Upper lobe of right lung (tissue), 1 donor: Measurements from ENCODE around the gene CLCN7. TPM values are rescaled to one million over a fixed set of nuclear protein-coding genes. Genes with fewer than 3 reads are reported as not detected.

Source experiments
- ATAC-seq: fragments of 200-7000 bp; cut with Tn5 transposase; one replicate; pipeline ENCODE4 v1.9.1; 2020; ENCODE audit warnings: mild to moderate bottlenecking, moderate library complexity
- DNase-seq: peaks from one replicate; pipeline ENCODE4 v3.0.0-alpha.2; 2020
- H3K27ac ChIP-seq: fragments of 200-600 bp; one replicate; pipeline ENCODE4 v1.8.0; 2022
- H3K27me3 ChIP-seq: fragments of 200-600 bp; one replicate; pipeline ENCODE4 v1.8.0; 2022; ENCODE audit warnings: mild to moderate bottlenecking
- H3K36me3 ChIP-seq: fragments of 200-600 bp; one replicate; pipeline ENCODE4 v1.8.0; 2022
- H3K4me1 ChIP-seq: fragments of 200-600 bp; one replicate; pipeline ENCODE4 v1.8.0; 2022
- H3K4me3 ChIP-seq: fragments of 200-600 bp; one replicate; pipeline ENCODE4 v1.8.0; 2022; ENCODE audit warnings: mild to moderate bottlenecking
- H3K9me3 ChIP-seq: fragments of 200-600 bp; one replicate; pipeline ENCODE4 v1.8.0; 2022
- intact Hi-C: fragments of 100-400 bp; cut with DNase I; formaldehyde crosslinking; loops from one replicate; pipeline ENCODE4 v1.11.0; 2022
- total RNA-seq: library from RNA; stranded (reverse); fragmentation: NEBNext Ultra II Directional; extraction: Animal tissue kit (Norgen Biotek cat#: 25700); gene quantifications from one replicate; pipeline ENCODE4 v1.2.1, GENCODE V29; 2021
- TF ChIP-seq, protein P1 (sequence below): fragments of 200-600 bp; IDR thresholded peaks from one replicate; pipeline ENCODE4 v1.8.0; 2022; ENCODE audit warnings: antibody characterized with exemption
- donor health status: DM: no; HTN: yes; CAD: no; lungs with severe emphysema.

CLCN7 gene
- total RNA-seq, 1 donor from 2014 or later: 138 TPM

DNA sequence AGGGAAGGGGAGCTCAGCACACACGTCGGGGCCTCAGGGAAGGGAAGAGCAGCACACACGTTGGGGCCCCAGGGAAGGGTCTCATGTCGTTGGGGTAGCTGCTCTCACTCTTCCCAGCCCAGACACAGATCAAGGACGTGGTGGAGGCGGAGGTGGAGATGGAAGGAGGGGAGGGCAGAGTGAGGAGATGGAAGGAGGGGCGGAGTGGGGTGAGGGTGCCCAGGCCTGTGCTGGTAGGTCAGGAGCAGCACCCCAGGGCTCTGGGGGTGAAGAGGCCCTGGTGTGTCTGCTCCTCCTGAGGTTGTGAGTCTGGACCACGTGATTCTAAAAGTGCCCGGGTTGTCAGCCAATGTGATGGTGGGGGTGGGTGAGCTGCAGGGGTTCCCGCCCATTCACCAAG, 14.9 kb downstream of the CLCN7 start:
- no peaks in the 10 kb centered on the region for H3K27me3 ChIP-seq
- no peak overlapping the region for H3K4me3 ChIP-seq
- no peaks in the 10 kb centered on the region for H3K4me1 ChIP-seq
- H3K27ac ChIP-seq: no peak overlapping the region
- DNase-seq (no peak), ATAC-seq (no peak)
- no peaks in the 10 kb centered on the region for H3K9me3 ChIP-seq
- H3K36me3 ChIP-seq: peaks cover 76% of the 10 kb centered on the region
- TF ChIP-seq, protein P1, sequence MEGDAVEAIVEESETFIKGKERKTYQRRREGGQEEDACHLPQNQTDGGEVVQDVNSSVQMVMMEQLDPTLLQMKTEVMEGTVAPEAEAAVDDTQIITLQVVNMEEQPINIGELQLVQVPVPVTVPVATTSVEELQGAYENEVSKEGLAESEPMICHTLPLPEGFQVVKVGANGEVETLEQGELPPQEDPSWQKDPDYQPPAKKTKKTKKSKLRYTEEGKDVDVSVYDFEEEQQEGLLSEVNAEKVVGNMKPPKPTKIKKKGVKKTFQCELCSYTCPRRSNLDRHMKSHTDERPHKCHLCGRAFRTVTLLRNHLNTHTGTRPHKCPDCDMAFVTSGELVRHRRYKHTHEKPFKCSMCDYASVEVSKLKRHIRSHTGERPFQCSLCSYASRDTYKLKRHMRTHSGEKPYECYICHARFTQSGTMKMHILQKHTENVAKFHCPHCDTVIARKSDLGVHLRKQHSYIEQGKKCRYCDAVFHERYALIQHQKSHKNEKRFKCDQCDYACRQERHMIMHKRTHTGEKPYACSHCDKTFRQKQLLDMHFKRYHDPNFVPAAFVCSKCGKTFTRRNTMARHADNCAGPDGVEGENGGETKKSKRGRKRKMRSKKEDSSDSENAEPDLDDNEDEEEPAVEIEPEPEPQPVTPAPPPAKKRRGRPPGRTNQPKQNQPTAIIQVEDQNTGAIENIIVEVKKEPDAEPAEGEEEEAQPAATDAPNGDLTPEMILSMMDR: no peak
- intact Hi-C loops: no loop called here

DNA sequence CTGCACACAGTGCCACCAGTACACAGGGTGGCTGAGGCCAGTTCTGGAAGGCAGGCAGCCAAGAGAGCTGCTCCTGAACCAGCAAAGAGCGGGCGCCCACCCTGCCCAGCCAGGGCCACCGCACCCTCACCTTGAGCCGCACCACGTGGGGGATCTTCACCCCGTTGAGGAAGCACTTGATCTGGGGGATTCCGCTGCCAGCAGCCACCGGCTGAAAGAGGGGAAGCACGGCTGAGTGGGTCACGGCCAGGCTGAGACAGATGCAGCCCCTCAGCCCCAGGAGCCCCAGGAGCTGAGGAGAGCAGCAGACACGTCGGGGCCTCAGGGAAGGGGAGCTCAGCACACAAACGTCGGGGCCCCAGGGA, 15.9 kb downstream of the CLCN7 start:
- ATAC-seq (no peak), DNase-seq (no peak)
- Histone ChIP-seq H3K4me3 (no peak overlapping the region), H3K27me3 (no peaks in the 10 kb centered on the region), H3K27ac (no peak overlapping the region), H3K36me3 (peaks cover 76% of the 10 kb centered on the region), H3K4me1 (no peaks in the 10 kb centered on the region), H3K9me3 (no peaks in the 10 kb centered on the region)
- TF ChIP-seq, protein P1: no peak
- intact Hi-C loops: no loop called here

DNA sequence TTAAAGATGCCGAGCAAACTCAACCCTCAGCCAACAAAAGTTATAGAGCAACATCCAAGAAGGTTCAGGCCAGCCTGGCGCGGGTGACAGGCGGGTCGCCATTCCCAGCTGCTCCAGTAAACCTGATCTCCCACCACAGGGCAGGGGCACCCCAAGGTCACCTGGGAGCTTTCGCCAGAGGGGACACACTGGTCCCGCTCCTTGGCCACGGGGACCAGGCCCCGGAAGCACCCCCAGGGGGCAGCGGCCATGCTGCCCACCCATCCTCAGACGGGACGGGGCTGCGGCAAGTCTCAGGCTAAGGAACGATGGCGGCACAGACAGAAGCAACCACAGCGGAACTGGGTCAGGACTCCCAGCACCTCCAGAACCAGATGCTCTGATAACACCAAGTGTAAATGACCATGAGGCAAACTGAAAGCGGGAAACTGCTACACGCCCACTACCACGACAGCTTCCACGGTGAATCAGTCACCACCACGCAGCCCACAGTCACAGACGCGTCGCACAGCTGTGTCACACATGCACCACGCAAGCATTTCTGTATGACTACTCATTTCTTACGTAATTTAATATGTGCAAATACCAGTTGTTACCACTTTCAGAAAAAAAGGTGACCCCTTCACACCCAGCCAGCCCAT, 16.4 kb downstream of the CLCN7 start:
- TF ChIP-seq, protein P1: no peak
- DNase-seq: no peak
- H3K4me1 ChIP-seq: no peaks in the 10 kb centered on the region
- H3K27me3 ChIP-seq: no peaks in the 10 kb centered on the region
- H3K4me3 ChIP-seq: no peak overlapping the region
- no peak for ATAC-seq
- H3K36me3 ChIP-seq: peaks cover 78% of the 10 kb centered on the region
- intact Hi-C loops: no loop called here
- H3K9me3 ChIP-seq: no peaks in the 10 kb centered on the region
- H3K27ac ChIP-seq: no peak overlapping the region

DNA sequence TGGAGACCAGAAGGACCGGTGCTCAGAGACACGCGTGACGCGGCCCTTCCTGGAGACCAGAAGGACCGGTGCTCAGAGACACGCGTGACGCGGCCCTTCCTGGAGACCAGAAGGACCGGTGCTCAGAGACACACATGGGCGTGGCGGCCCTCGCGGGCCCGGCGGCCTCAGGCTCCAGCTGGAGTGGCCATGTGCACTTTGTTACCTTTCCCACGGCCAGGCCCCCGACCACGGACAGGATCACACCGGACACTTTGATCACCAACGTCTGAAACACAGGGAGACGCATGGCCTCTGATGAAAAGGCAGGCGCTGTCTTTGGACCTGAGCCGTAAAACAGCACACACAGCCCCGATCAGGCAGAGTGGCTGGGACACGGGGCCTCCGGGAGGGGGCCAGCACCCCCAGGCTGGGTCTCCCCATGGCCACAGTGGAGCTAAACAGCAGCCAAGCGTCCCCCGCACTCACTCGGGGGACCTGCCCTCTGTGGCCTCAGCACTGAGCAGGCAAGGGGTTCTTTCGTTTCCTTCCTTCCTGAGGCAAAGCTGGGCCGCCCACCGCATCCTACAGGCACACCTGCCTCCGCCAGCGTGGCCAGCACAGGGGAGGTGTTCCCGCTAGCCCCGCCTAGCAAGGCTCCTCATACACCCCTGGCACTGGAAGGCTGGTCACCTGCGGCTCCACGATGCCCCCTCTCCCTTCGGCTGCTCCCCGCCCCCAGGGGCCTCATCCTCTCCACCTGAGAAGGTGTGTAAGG, 17.2 kb downstream of the CLCN7 start:
- Histone ChIP-seq H3K27ac (no peak overlapping the region), H3K4me3 (no peak overlapping the region), H3K9me3 (no peaks in the 10 kb centered on the region), H3K4me1 (no peaks in the 10 kb centered on the region), H3K36me3 (peaks cover 79% of the 10 kb centered on the region), H3K27me3 (no peaks in the 10 kb centered on the region)
- intact Hi-C loops: no loop called here
- TF ChIP-seq, protein P1: no peak
- no peak for ATAC-seq
- DNase-seq: no peak

DNA sequence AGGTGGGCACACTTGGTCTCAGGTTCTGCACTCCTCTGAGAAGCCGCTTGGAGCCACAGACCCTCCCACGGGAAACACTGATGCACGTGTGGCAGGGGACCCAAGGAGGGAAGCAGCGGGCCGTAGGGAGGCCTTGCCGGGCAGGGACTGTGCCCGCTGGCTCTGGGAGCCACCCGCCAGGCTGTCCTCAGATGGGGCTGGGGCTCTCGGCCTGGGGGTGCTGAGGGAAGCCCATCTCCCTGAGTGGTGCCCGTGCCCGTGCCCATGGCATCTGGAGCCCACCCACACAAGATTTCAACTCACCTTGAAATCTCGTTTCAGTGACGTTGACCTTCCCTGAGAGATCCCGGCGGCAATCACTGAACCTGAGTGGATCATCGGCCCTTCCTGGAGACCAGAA, 17.9 kb downstream of the CLCN7 start:
- TF ChIP-seq, protein P1: no peak
- no peak for ATAC-seq
- Histone ChIP-seq H3K9me3 (no peaks in the 10 kb centered on the region), H3K27me3 (no peaks in the 10 kb centered on the region), H3K4me1 (no peaks in the 10 kb centered on the region), H3K27ac (no peak overlapping the region), H3K36me3 (peaks cover 85% of the 10 kb centered on the region), H3K4me3 (no peak overlapping the region)
- DNase-seq: no peak
- intact Hi-C loops: no loop called here
